Brain microvascular endothelial cell (primary cell): ENCODE measurements around the gene YIF1A.

Source experiments
- DNase-seq: peaks from one replicate; pipeline ENCODE4 v3.0.0-alpha.2; 2020
- H3K27ac ChIP-seq: fragments of 250-450 bp; sonication (Bioruptor Pico); 2 replicates; pipeline ENCODE4 v1.5.1; 2020; ENCODE audit warnings: mild to moderate bottlenecking, moderate library complexity
- H3K27me3 ChIP-seq: fragments of 250-450 bp; sonication (Bioruptor Pico); replicated peaks from 2 replicates; pipeline ENCODE4 v1.5.1; 2020; ENCODE audit warnings: mild to moderate bottlenecking
- H3K36me3 ChIP-seq: fragments of 250-450 bp; sonication (Bioruptor Pico); replicated peaks from 2 replicates; pipeline ENCODE4 v1.5.1; 2020; ENCODE audit warnings: mild to moderate bottlenecking
- H3K4me3 ChIP-seq: 2 replicates; pipeline ENCODE4 v1.5.1; 2011; ENCODE audit warnings: low read depth, mild to moderate bottlenecking, control low read depth, low read length, moderate library complexity
- CTCF ChIP-seq: IDR thresholded peaks from 2 replicates; pipeline ENCODE4 v1.5.1; 2011; ENCODE audit warnings: low read depth, mild to moderate bottlenecking, moderate library complexity, low read length, control low read depth, inconsistent platforms; ENCODE audit errors: missing control alignments
- in situ Hi-C: cut with HindIII; loops from 2 replicates; pipeline ENCODE4 v1.10.0; 2017; ENCODE audit warnings: low sequenced_read_pairs, low pct_ligation_motif_present

YIF1A gene

DNA sequence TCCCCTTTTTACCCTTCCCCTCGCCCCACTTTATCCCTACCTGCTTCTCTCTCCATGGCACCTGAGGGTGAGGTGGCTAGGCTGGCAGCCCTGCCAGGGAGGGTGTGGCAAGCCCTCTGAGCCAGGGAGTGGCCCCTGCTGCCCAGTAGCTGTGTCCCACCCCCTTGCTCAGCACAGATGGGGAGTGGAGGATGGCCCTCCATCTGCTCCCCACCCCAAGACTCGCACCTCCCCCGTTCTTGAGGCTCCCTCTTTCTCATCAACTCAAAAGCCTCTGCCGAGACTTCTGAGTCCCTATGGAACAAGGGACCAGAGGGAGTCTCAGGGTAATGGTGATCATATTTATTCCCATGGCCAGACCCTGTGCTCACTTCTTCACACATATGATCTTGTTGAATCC is 4.4 kb upstream of the YIF1A start:
- no peak overlapping the region for H3K27ac ChIP-seq
- H3K4me3 ChIP-seq = no peak overlapping the region
- no peak for DNase-seq
- peaks cover 19% of the 10 kb centered on the region for H3K27me3 ChIP-seq
- in situ Hi-C loops = no loop called here
- TF ChIP-seq CTCF = no peak
- H3K36me3 ChIP-seq = no peaks in the 10 kb centered on the region

- TF ChIP-seq CTCF = no peak
- peaks cover 19% of the 10 kb centered on the region for H3K27me3 ChIP-seq
- H3K27ac ChIP-seq = no peak overlapping the region
- no peak for DNase-seq
- H3K36me3 ChIP-seq = peaks cover under 1% of the 10 kb centered on the region
- in situ Hi-C loops = no loop called here
- H3K4me3 ChIP-seq = no peak overlapping the region
Measured at GRCh38 chr11:66292543-66293332, 3.8 kb upstream of the YIF1A start.

GRCh38 chr11:66291706-66292542 is 3.0 kb upstream of the YIF1A start, which contains the start of gene TMEM151A:
Gene TMEM151A (plus strand): TSS chr11:66291894. CDS start chr11:66292014, 120 bp downstream.
- no peak for DNase-seq
- H3K4me3 ChIP-seq = no peak within 1 kb of the TSS
- peaks cover 19% of the 10 kb centered on the region for H3K27me3 ChIP-seq
- no peak for TF ChIP-seq CTCF
- no peak within 1 kb of the TSS for H3K27ac ChIP-seq
- H3K36me3 ChIP-seq = peaks cover 3% of the 10 kb centered on the region
- in situ Hi-C loops = no loop called here

DNA sequence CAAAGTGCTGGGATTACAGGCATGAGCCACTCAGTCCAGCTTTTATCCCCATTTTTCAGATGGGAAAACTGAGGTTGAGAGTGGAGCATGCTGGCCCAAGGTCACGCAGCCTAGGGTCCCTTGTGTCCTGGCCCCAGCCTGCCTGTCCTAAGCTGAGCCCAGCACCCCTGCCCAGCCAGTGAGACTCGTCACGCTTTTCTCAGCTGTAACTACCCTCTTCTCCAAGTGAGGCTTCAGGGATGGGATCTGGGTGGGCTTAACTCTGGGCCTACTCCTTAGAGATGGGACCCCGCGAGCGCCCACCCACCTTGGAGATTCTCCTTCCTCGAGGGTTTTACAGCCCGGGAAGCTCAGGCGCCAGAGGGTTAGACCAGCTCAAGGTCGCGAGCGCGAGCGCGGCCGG is 2.4 kb upstream of the YIF1A start:
- Histone ChIP-seq H3K27me3 (peaks cover 19% of the 10 kb centered on the region), H3K4me3 (no peak overlapping the region), H3K36me3 (peaks cover 7% of the 10 kb centered on the region), H3K27ac (no peak overlapping the region)
- TF ChIP-seq CTCF = no peak
- in situ Hi-C loops = no loop called here
- no peak for DNase-seq

GRCh38 chr11:66290330-66290621 is 1.3 kb upstream of the YIF1A start:
- TF ChIP-seq CTCF = no peak
- Histone ChIP-seq H3K4me3 (no peak overlapping the region), H3K36me3 (peaks cover 9% of the 10 kb centered on the region), H3K27ac (no peak overlapping the region), H3K27me3 (peaks cover 19% of the 10 kb centered on the region)
- no peak for DNase-seq
- in situ Hi-C loops = no loop called here
